SH-SY5Y (cell line): ENCODE data around the gene TF.

Experiments used
- GATA2 ChIP-seq: IDR thresholded peaks from 2 replicates; pipeline ENCODE4 v1.6.1; 2011; ENCODE audit warnings: mild to moderate bottlenecking, low read depth, low read length
- GATA3 ChIP-seq: IDR thresholded peaks from 2 replicates; pipeline ENCODE4 v1.6.1; 2011; ENCODE audit warnings: low read depth, mild to moderate bottlenecking, low read length, moderate library complexity

DNA sequence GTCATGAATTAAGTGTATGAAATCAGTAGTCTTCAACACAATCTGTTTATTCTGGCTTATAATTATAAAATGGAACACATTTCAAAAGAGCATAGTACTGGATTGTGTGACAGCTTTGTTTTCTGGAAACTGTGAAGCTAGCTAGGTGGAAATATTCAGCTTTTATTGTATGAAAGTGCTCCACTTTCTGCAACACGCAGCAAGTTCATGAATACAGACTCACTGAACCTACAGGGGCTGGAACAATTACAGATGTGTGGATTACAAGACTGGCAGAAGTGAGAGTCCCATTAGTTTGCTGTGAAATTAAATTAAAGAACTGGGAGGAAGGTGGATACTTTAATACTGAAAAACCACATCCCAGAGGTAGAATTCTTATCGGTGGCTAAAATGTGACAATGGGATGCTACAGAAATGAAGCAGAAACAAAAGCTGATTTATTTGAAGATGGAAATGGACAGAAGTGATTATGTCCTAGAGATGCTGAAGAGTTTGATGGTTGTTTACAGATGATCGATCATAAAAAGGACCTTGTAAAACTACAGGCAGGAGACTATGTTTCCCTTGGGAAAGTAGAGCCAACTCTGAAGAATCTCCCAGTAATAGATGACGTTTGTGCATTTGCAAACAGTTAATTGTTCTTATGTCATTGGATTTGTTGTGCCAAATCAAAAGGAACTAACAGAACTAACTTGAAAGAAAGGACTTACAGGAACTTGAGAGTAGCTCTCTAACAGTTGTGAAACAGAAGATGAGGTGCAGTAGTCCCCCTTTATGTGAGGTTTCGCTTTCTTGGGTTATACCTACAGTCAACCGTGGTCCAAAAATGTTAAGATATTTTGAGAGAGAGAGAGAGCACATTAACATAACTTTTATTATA lies 15.7 kb downstream of the TF start:
- TF ChIP-seq GATA2 (no peak), GATA3 (no peak)
